A673 (cell line): ENCODE results near the gene C2orf68. TPM values are rescaled to one million over a fixed set of nuclear protein-coding genes. Genes with fewer than 3 reads are reported as not detected.

Experiments
- BruUV-seq: library from RNA; stranded (reverse); fragments of 400-500 nt; replicated peaks from 2 replicates; lab custom pipeline; 2021; lab: Mats Ljungman, UMichigan
- CTCF ChIA-PET: fragments of 300-600 bp; sonication (Branson Sonifier 250); formaldehyde crosslinking; loops from one replicate; lab custom pipeline; 2022; ENCODE audit warnings: antibody characterized with exemption; lab: Charles Lee
- POLR2A ChIA-PET: fragments of 300-600 bp; sonication (Branson Sonifier 250); formaldehyde crosslinking; loops from one replicate; lab custom pipeline; 2022; ENCODE audit warnings: antibody characterized with exemption; ENCODE audit not compliant: low non-redundant PET; lab: Charles Lee
- DNase-seq: peaks from one replicate; pipeline ENCODE4 v3.0.0-alpha.2; 2015; ENCODE audit warnings: low spot score
- H3K27ac ChIP-seq: fragments of 200-600 bp; sonication (generic); 2 replicates; pipeline ENCODE4 v1.5.1; 2016; ENCODE audit warnings: mixed run types, low read depth, mild to moderate bottlenecking, mixed read lengths, antibody characterized with exemption, low read length; ENCODE audit not compliant: poor library complexity, severe bottlenecking
- H3K27me3 ChIP-seq: fragments of 200-600 bp; sonication (generic); replicated peaks from 2 replicates; pipeline ENCODE4 v1.6.1; 2017; ENCODE audit warnings: mixed run types, low read depth, mild to moderate bottlenecking, mixed read lengths, antibody characterized with exemption, low read length; ENCODE audit not compliant: insufficient read depth, poor library complexity
- H3K36me3 ChIP-seq: fragments of 200-600 bp; sonication (generic); 2 replicates; pipeline ENCODE4 v1.6.1; 2016; ENCODE audit warnings: mixed run types, mild to moderate bottlenecking, mixed read lengths, antibody characterized with exemption, low read length; ENCODE audit not compliant: insufficient read depth, poor library complexity, severe bottlenecking
- H3K4me1 ChIP-seq: fragments of 200-600 bp; sonication (generic); 2 replicates; pipeline ENCODE4 v1.6.1; 2017; ENCODE audit warnings: mixed run types, mild to moderate bottlenecking, mixed read lengths, antibody characterized with exemption, low read length; ENCODE audit not compliant: insufficient read depth, poor library complexity, severe bottlenecking
- H3K4me3 ChIP-seq: fragments of 200-600 bp; sonication (generic); 2 replicates; pipeline ENCODE4 v1.5.1; 2016; ENCODE audit warnings: low read depth, mixed run types, mild to moderate bottlenecking, mixed read lengths, low read length; ENCODE audit not compliant: poor library complexity, severe bottlenecking
- H3K9me3 ChIP-seq: fragments of 200-600 bp; sonication (generic); 2 replicates; pipeline ENCODE4 v1.6.1; 2016; ENCODE audit warnings: mixed run types, low read depth, mild to moderate bottlenecking, mixed read lengths, antibody characterized with exemption, low read length; ENCODE audit not compliant: poor library complexity, severe bottlenecking
- EZH2 ChIP-seq: fragments of 200-600 bp; sonication (generic); IDR thresholded peaks from 2 replicates; pipeline ENCODE4 v1.6.1; 2017; ENCODE audit warnings: borderline replicate concordance, low read depth, mild to moderate bottlenecking, mixed read lengths, antibody characterized with exemption, low read length; ENCODE audit not compliant: poor library complexity, severe bottlenecking
- intact Hi-C: fragments of 100-400 bp; cut with micrococcal nuclease; formaldehyde crosslinking; loops from one replicate; pipeline ENCODE4 v1.10.0; 2022; ENCODE audit not compliant: unreplicated experiment
- total RNA-seq: library from RNA; stranded (reverse); gene quantifications from 2 replicates; pipeline ENCODE4 v1.2.3, GENCODE V29; 2021
- TF ChIP-seq, protein P1 (sequence below): fragments of 300-800, 200-600 bp; sonication (generic); conservative IDR thresholded peaks from 2 replicates; pipeline ENCODE4 v1.5.1; 2017; ENCODE audit warnings: low read depth, mild to moderate bottlenecking, antibody characterized with exemption, low read length, moderate library complexity, mixed read lengths

Gene C2orf68
- total RNA-seq, 1 experiment from 2014 or later, result 46.4 TPM

DNA sequence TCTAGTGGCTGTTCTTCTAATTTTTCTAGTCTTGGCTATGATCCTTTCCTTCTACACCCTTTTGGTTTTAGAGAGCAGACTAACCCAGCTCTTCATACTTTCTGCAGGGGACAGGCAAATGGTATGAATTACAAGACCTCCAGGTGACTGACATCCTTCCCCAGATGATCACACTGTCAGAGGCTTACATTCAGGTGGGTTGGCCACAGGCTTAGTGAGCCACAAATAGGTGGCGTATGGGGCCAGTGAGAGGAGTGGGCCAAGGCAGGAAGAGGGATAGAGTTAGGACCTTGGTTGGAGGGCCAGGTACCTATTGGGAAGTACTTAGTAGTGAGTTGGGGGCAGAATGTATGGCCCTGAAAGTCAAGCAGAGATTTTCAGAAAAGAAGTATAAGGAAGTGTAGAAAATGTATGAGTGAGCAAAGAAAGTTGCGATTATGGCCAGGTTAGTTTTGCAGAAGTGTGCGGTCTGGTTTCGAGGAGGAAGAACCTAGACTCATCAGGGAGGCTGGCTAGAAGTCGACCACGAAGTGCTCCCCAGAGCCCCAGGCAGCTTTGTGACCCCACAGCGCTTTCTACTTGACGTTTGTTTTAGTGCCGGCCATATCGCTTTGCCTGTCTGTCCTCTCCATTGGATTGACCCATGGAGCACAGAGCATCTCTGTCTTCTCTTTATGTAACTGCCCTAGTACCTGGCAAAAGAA, 36.1 kb upstream of the C2orf68 start:
- ChIA-PET POLR2A (no interaction called here), CTCF (interaction anchor here (1.7 to 2.2 kb wide), 2 partner anchors 11 to 166 kb away, joined by 5 to 8 read pairs; no protein-coding TSS in a partner anchor)
- H3K4me3 ChIP-seq, result no peak overlapping the region
- H3K9me3 ChIP-seq, result no peaks in the 10 kb centered on the region
- TF ChIP-seq, protein P1, sequence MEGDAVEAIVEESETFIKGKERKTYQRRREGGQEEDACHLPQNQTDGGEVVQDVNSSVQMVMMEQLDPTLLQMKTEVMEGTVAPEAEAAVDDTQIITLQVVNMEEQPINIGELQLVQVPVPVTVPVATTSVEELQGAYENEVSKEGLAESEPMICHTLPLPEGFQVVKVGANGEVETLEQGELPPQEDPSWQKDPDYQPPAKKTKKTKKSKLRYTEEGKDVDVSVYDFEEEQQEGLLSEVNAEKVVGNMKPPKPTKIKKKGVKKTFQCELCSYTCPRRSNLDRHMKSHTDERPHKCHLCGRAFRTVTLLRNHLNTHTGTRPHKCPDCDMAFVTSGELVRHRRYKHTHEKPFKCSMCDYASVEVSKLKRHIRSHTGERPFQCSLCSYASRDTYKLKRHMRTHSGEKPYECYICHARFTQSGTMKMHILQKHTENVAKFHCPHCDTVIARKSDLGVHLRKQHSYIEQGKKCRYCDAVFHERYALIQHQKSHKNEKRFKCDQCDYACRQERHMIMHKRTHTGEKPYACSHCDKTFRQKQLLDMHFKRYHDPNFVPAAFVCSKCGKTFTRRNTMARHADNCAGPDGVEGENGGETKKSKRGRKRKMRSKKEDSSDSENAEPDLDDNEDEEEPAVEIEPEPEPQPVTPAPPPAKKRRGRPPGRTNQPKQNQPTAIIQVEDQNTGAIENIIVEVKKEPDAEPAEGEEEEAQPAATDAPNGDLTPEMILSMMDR, result no peak
- TF ChIP-seq EZH2, result no peak
- no peak for DNase-seq
- no peaks in the 10 kb centered on the region for H3K27me3 ChIP-seq
- no peak overlapping the region for H3K27ac ChIP-seq
- H3K4me1 ChIP-seq, result no peaks in the 10 kb centered on the region
- BruUV-seq, result no TSS peak
- intact Hi-C loops, result loop anchor here (5.0 to 10.0 kb wide), 2 partner anchors 164 to 477 kb away; no protein-coding TSS in a partner anchor
- H3K36me3 ChIP-seq, result peaks cover 81% of the 10 kb centered on the region

DNA sequence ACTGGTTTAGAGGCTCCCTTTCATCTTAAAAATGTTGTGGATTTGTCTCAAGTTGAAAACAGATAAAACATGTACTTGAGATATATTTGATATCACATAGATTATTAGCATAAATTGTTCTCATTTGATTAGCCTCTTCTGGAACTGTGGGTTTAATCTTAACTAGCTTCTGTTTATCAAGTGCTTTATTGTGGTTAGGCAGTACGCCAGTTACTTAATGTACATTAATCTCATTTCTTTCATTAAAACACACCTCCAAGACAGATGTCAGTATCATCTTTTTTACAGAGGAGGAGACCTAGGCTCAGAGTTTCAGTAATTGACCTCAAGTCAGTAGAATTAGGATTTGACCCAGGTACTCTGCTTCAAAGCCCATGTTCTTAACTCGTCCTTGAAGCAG, 34.3 kb upstream of the C2orf68 start:
- DNase-seq, result no peak
- H3K4me3 ChIP-seq, result no peak overlapping the region
- no peak for TF ChIP-seq EZH2
- TF ChIP-seq, protein P1, result no peak
- H3K4me1 ChIP-seq, result no peaks in the 10 kb centered on the region
- ChIA-PET POLR2A (no interaction called here), CTCF (no interaction called here)
- H3K27ac ChIP-seq, result no peak overlapping the region
- H3K9me3 ChIP-seq, result no peaks in the 10 kb centered on the region
- intact Hi-C loops, result loop anchor here (5.0 to 10.0 kb wide), 2 partner anchors 166 to 479 kb away; no protein-coding TSS in a partner anchor
- H3K27me3 ChIP-seq, result no peaks in the 10 kb centered on the region
- BruUV-seq, result no TSS peak
- H3K36me3 ChIP-seq, result peaks cover 88% of the 10 kb centered on the region

DNA sequence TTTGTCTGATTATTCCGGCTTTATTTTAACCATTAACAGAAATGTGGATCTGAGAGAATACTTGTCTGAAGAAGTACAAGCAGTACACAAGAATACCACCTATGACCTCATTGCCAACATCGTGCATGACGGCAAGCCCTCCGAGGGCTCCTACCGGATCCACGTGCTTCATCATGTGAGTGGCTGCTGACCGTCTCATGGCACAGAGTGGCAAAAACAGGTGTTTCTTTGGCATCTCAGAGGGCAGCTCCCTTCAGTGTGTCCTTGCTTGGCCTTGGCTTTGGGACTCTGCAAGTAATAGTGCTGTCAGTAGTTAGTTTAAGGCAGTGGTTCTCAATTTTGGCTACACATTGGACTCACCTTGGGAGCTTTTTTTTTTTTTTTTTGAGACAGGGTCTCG, 33.0 kb upstream of the C2orf68 start:
- ChIA-PET CTCF (no interaction called here), POLR2A (no interaction called here)
- H3K36me3 ChIP-seq, result peaks cover 94% of the 10 kb centered on the region
- intact Hi-C loops, result loop anchor here (5.0 to 10.0 kb wide), 2 partner anchors 167 to 480 kb away; no protein-coding TSS in a partner anchor
- no peaks in the 10 kb centered on the region for H3K9me3 ChIP-seq
- H3K4me1 ChIP-seq, result no peaks in the 10 kb centered on the region
- no peak for DNase-seq
- no peaks in the 10 kb centered on the region for H3K27me3 ChIP-seq
- no peak overlapping the region for H3K4me3 ChIP-seq
- TF ChIP-seq, protein P1, result no peak
- TF ChIP-seq EZH2, result no peak
- BruUV-seq, result no TSS peak
- H3K27ac ChIP-seq, result no peak overlapping the region
